ENCODE results near the gene UST.
"Not testable (repeated sequence)": the region's sequence is repeated elsewhere in the genome, so short reads cannot be mapped to it uniquely, and the experiment has no call there.

Gene UST

GRCh38 chr6:148956163-148956562 lies 209.3 kb downstream of the UST start:
- DNase-seq: not testable (repeated sequence)

- no peak for DNase-seq
Measured at GRCh38 chr6:148957752-148958151, 210.9 kb downstream of the UST start.

- DNase-seq: no peak
Measured at GRCh38 chr6:148959008-148959407, 212.2 kb downstream of the UST start.

- no peak for DNase-seq
Measured at GRCh38 chr6:148959501-148959900, 212.7 kb downstream of the UST start.

GRCh38 chr6:148962854-148963515 lies 216.2 kb downstream of the UST start:
- DNase-seq: no peak

- DNase-seq: no peak
Measured at GRCh38 chr6:148963738-148964137, 216.9 kb downstream of the UST start.

- DNase-seq: no peak
Measured at GRCh38 chr6:148964467-148964866, 217.6 kb downstream of the UST start.

- DNase-seq: no peak
Measured at GRCh38 chr6:148965287-148965686, 218.5 kb downstream of the UST start.

GRCh38 chr6:148967011-148967520 lies 220.2 kb downstream of the UST start:
- DNase-seq: no peak

- no peak for DNase-seq
Measured at GRCh38 chr6:148967541-148967956, 220.7 kb downstream of the UST start.

GRCh38 chr6:148968771-148969602 lies 222.2 kb downstream of the UST start:
- no peak for DNase-seq

GRCh38 chr6:148969603-148970061 lies 222.8 kb downstream of the UST start:
- DNase-seq: no peak

GRCh38 chr6:148971031-148971927 lies 224.4 kb downstream of the UST start:
- no peak for DNase-seq

- DNase-seq: peak; percentile 29
Measured at GRCh38 chr6:148972481-148972880, 225.7 kb downstream of the UST start.

- DNase-seq: no peak
Measured at GRCh38 chr6:148973538-148974208, 226.8 kb downstream of the UST start.

- no peak for DNase-seq
Measured at GRCh38 chr6:148974351-148974750, 227.5 kb downstream of the UST start.

- not testable (repeated sequence) for DNase-seq
Measured at GRCh38 chr6:148978298-148978697, 231.5 kb downstream of the UST start.

- no peak for DNase-seq
Measured at GRCh38 chr6:148979014-148979901, 232.4 kb downstream of the UST start.

GRCh38 chr6:148980234-148980633 lies 233.4 kb downstream of the UST start:
- DNase-seq: no peak

GRCh38 chr6:148981515-148981914 lies 234.7 kb downstream of the UST start:
- DNase-seq: no peak

- no peak for DNase-seq
Measured at GRCh38 chr6:148983101-148983761, 236.4 kb downstream of the UST start.
